Parathyroid adenoma (tissue), 2 donors: ENCODE measurements around the gene UNC13D.

ENCODE experiments used
- H2AFZ ChIP-seq: fragments of 300-600 bp; sonication (generic); one replicate; pipeline ENCODE4 v1.7.0; 2017; ENCODE audit warnings: antibody characterized with exemption, mild to moderate bottlenecking
- H3K27ac ChIP-seq: fragments of 300-600 bp; sonication (generic); one replicate; pipeline ENCODE4 v1.7.0; 2017
- H3K27me3 ChIP-seq: fragments of 300-600 bp; sonication (generic); one replicate; pipeline ENCODE4 v1.7.0; 2017; ENCODE audit warnings: low read length; ENCODE audit not compliant: control insufficient read depth, insufficient read depth
- H3K36me3 ChIP-seq: fragments of 300-600 bp; sonication (generic); one replicate; pipeline ENCODE4 v1.7.0; 2017; ENCODE audit warnings: low read length; ENCODE audit not compliant: control insufficient read depth, insufficient read depth
- H3K4me1 ChIP-seq: fragments of 300-600 bp; sonication (generic); one replicate; pipeline ENCODE4 v1.7.0; 2017; ENCODE audit warnings: control low read depth
- H3K4me2 ChIP-seq: fragments of 300-600 bp; sonication (generic); one replicate; pipeline ENCODE4 v1.7.0; 2017; ENCODE audit warnings: low read length
- H3K4me3 ChIP-seq: fragments of 300-600 bp; sonication (generic); one replicate; pipeline ENCODE4 v1.7.0; 2017; ENCODE audit warnings: low read depth, low read length
- H3K79me2 ChIP-seq: fragments of 300-600 bp; sonication (generic); one replicate; pipeline ENCODE4 v1.7.0; 2017; ENCODE audit warnings: control low read depth
- H3K9ac ChIP-seq: fragments of 300-600 bp; sonication (generic); one replicate; pipeline ENCODE4 v1.7.0; 2017; ENCODE audit warnings: mild to moderate bottlenecking
- H3K9me3 ChIP-seq: fragments of 300-600 bp; sonication (generic); one replicate; pipeline ENCODE4 v1.7.0; 2017; ENCODE audit warnings: low read length; ENCODE audit not compliant: control insufficient read depth
- TF ChIP-seq, protein P1 (sequence below): fragments of 300-600 bp; sonication (generic); IDR thresholded peaks from one replicate; pipeline ENCODE4 v1.7.0; 2017; ENCODE audit warnings: antibody characterized with exemption, mild to moderate bottlenecking
- donor health status: primary hyperparathyroidism.

Gene UNC13D

GRCh38 chr17:75823257-75824041, 20.8 kb downstream of the UNC13D start:
- TF ChIP-seq, protein P1, sequence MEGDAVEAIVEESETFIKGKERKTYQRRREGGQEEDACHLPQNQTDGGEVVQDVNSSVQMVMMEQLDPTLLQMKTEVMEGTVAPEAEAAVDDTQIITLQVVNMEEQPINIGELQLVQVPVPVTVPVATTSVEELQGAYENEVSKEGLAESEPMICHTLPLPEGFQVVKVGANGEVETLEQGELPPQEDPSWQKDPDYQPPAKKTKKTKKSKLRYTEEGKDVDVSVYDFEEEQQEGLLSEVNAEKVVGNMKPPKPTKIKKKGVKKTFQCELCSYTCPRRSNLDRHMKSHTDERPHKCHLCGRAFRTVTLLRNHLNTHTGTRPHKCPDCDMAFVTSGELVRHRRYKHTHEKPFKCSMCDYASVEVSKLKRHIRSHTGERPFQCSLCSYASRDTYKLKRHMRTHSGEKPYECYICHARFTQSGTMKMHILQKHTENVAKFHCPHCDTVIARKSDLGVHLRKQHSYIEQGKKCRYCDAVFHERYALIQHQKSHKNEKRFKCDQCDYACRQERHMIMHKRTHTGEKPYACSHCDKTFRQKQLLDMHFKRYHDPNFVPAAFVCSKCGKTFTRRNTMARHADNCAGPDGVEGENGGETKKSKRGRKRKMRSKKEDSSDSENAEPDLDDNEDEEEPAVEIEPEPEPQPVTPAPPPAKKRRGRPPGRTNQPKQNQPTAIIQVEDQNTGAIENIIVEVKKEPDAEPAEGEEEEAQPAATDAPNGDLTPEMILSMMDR, result no peak
- no peak overlapping the region for H3K4me2 ChIP-seq
- no peaks in the 10 kb centered on the region for H3K79me2 ChIP-seq
- H3K4me3 ChIP-seq, result no peak overlapping the region
- H2AFZ ChIP-seq, result no peak overlapping the region
- H3K9me3 ChIP-seq, result no peaks in the 10 kb centered on the region
- no peak overlapping the region for H3K9ac ChIP-seq
- H3K36me3 ChIP-seq, result no peaks in the 10 kb centered on the region
- H3K27me3 ChIP-seq, result no peaks in the 10 kb centered on the region
- no peak overlapping the region for H3K27ac ChIP-seq
- peaks cover 14% of the 10 kb centered on the region for H3K4me1 ChIP-seq

- H3K4me1 ChIP-seq, result peaks cover 8% of the 10 kb centered on the region
- H3K9ac ChIP-seq, result no peak overlapping the region
- no peaks in the 10 kb centered on the region for H3K27me3 ChIP-seq
- H3K4me3 ChIP-seq, result no peak overlapping the region
- TF ChIP-seq, protein P1, result no peak
- H3K79me2 ChIP-seq, result no peaks in the 10 kb centered on the region
- no peak overlapping the region for H2AFZ ChIP-seq
- no peak overlapping the region for H3K27ac ChIP-seq
- no peaks in the 10 kb centered on the region for H3K9me3 ChIP-seq
- no peak overlapping the region for H3K4me2 ChIP-seq
- H3K36me3 ChIP-seq, result no peaks in the 10 kb centered on the region
These were observed 21.4 kb downstream of the UNC13D start for GRCh38 chr17:75822800-75823166.

- no peak overlapping the region for H3K4me3 ChIP-seq
- no peak overlapping the region for H3K9ac ChIP-seq
- H3K27ac ChIP-seq, result no peak overlapping the region
- TF ChIP-seq, protein P1, result no peak
- no peaks in the 10 kb centered on the region for H3K9me3 ChIP-seq
- H3K36me3 ChIP-seq, result no peaks in the 10 kb centered on the region
- H2AFZ ChIP-seq, result no peak overlapping the region
- peaks cover 3% of the 10 kb centered on the region for H3K4me1 ChIP-seq
- no peaks in the 10 kb centered on the region for H3K27me3 ChIP-seq
- H3K4me2 ChIP-seq, result no peak overlapping the region
- no peaks in the 10 kb centered on the region for H3K79me2 ChIP-seq
These were observed 21.9 kb downstream of the UNC13D start for GRCh38 chr17:75822119-75822799.

DNA sequence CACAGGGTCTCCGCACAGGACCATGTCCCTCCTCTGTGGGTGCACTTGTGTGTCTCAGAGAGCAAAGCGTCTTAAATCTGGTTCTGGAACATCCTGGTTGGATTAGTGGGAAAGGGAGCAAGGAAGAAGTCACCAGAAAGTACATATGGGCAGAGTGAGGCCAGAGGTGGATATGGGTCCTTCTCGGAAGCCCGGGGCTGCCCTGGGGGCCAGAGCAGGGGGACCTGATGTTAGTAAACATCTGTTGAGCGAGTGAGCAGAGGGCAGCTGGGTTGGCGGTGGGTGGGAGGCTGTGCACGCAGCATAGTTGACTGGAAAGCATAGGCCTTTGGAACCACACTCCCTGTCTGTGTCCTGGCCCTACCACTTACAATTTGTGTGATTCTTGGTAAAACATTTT, 22.7 kb downstream of the UNC13D start:
- no peaks in the 10 kb centered on the region for H3K36me3 ChIP-seq
- H3K27me3 ChIP-seq, result no peaks in the 10 kb centered on the region
- no peak overlapping the region for H3K4me3 ChIP-seq
- peaks cover 3% of the 10 kb centered on the region for H3K4me1 ChIP-seq
- no peaks in the 10 kb centered on the region for H3K9me3 ChIP-seq
- no peak overlapping the region for H3K4me2 ChIP-seq
- H3K79me2 ChIP-seq, result no peaks in the 10 kb centered on the region
- TF ChIP-seq, protein P1, result no peak
- no peak overlapping the region for H3K9ac ChIP-seq
- H2AFZ ChIP-seq, result no peak overlapping the region
- H3K27ac ChIP-seq, result no peak overlapping the region
